Measurements from ENCODE around the gene C1GALT1. TPM values are rescaled to one million over a fixed set of nuclear protein-coding genes. Genes with fewer than 3 reads are reported as not detected.
"Not testable (repeated sequence)": the region's sequence is repeated elsewhere in the genome, so short reads cannot be mapped to it uniquely, and the experiment has no call there.

Gene C1GALT1
- total RNA-seq, 4 donors from 2014 or later = 17.6 to 38.3 (median 30.8) TPM

DNA sequence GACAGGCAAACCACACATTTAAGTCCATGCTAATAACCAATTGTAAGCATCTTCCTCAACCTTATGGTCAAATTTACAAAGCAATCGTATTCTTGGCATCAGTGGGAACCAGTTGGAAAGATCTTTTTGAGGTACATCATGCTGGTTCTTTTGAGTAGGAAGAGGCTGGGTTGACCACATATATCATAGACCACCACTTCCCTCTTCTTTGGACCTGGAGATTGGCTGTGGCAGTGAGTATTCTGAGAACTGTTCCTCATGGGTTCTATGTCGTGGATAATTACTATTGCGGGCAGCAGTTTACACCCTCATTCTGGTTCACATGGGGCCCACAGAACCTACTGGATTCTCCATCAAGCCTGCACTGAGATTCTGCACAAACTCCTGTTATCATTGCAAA, 35.5 kb upstream of the C1GALT1 start:
- DNase-seq (ENCODE audit: low spot score) (no peak), ATAC-seq (ENCODE audit: low FRiP score) (no peak)
- TF ChIP-seq, protein P1, sequence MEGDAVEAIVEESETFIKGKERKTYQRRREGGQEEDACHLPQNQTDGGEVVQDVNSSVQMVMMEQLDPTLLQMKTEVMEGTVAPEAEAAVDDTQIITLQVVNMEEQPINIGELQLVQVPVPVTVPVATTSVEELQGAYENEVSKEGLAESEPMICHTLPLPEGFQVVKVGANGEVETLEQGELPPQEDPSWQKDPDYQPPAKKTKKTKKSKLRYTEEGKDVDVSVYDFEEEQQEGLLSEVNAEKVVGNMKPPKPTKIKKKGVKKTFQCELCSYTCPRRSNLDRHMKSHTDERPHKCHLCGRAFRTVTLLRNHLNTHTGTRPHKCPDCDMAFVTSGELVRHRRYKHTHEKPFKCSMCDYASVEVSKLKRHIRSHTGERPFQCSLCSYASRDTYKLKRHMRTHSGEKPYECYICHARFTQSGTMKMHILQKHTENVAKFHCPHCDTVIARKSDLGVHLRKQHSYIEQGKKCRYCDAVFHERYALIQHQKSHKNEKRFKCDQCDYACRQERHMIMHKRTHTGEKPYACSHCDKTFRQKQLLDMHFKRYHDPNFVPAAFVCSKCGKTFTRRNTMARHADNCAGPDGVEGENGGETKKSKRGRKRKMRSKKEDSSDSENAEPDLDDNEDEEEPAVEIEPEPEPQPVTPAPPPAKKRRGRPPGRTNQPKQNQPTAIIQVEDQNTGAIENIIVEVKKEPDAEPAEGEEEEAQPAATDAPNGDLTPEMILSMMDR (IDR thresholded peaks at IDR 0.05) = no peak

DNA sequence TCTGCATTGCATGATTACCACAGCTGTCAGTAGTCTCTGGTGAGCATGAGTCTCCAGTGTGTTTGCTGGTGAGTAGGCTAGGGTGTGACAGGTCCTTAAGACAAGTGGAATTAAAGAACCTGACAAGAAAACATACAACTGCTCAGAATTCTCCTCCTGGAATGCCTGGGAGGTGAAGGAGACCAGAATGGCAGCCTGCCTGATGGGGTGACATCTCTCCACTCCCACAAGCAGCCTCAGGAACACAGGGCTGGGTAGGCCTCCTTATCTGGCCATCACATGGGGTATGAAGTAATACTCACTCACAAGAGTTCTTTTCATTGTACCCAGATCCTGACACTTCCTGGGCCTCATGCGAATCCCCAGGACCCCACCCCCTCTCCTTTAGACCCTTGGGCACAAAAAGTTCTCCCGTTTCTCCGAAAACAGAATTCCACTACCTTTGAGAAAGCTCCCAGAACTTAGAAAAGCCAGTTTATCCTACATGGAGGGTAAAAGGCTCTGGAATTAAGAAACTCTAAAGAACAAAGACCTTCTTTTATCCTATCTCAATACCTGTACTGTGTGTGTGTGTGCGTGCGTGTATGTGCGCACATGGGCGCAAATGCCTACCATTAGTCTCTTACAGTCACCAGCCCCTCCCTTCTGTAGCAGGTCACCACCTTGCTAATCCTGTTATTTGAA, 33.4 kb upstream of the C1GALT1 start:
- no peak for ATAC-seq (ENCODE audit: low FRiP score)

DNA sequence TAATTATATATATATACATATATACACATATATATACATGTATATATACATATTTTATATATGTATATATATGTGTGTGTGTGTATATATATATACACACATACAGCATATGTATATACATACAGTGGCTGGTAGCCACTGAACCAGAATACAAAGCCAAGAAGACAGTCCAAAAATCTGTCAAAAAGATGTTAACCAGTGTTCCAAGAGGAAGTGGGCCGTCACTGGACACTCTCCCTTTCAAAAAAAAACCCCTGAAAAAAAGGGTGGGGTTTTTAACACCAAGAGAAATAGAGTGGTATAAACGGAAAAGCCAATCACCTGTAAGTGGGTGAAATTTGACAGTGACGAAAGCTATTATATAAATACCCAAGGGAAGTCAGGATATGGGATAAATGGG, 31.1 kb upstream of the C1GALT1 start:
- TF ChIP-seq, protein P1 (IDR thresholded peaks at IDR 0.05) = no peak
- ATAC-seq (ENCODE audit: low FRiP score) (no peak), DNase-seq (ENCODE audit: low spot score) (no peak)

More for the DNA sequence above, 33.4 kb upstream of the C1GALT1 start:
- TF ChIP-seq, protein P1 (IDR thresholded peaks at IDR 0.05) = no peak
- DNase-seq (ENCODE audit: low spot score) = no peak

DNA sequence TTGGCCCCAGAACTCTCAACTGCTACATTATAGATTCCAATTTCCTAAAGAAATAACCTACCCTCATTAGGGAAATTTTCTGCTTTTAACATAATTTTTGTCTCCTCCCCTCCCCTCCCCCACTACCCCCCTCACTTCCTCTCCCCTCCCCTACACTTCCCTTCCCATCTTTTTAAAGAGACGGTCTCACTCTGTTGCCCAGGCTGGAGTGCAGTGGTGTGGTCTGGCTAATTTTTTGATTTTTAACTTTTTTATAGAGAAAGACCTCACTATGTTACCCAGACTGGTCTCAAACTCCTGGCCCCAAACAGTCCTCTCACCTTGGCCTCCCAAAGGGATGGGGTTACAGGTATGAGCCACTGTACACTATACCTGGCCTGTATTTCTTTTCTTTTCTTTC, 30.5 kb upstream of the C1GALT1 start:
- DNase-seq (ENCODE audit: low spot score) (no peak), ATAC-seq (ENCODE audit: low FRiP score) (no peak)
- TF ChIP-seq, protein P1 (IDR thresholded peaks at IDR 0.05) = no peak

DNA sequence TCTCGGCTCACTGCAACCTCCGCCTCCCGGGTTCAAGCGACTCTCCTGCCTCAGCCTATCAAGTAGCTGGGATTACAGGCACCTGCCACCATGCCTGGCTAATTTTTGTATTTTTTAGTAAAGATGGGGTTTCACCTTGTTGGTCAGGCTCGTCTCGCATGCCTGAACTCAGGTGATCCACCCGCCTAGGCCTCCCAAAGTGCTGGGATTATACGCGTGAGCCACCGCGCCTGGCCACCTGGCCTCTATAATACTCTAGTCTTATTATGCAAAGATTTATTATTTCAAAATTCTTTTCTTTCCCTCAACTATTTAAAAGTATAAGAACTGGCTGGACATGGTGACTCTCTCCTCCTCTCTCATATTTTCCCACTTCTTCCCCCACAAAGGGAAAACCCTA, 30.0 kb upstream of the C1GALT1 start:
- ATAC-seq (ENCODE audit: low FRiP score) (no peak), DNase-seq (ENCODE audit: low spot score) (no peak)

DNA sequence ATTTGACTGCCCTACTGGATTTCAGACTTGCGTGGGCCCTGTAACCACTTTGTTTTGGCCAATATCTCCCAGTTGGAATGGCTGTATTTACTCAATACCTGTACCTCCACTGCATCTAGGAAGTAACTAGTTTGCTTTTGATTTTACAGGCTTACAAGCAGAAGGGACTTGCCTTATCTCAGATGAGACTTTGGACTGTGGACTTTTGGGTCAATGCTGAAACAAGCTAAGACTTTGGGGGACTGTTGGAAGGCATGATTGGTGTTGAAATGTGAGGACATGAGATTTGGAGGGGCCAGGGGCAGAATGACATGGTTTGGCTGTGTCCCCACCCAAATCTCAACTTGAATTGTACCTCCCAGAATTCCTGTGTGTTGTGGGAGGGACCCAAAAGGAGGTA, 28.0 kb upstream of the C1GALT1 start:
- not testable (repeated sequence) for DNase-seq (ENCODE audit: low spot score); ATAC-seq (ENCODE audit: low FRiP score)

More for the DNA sequence above, 30.0 kb upstream of the C1GALT1 start:
- TF ChIP-seq, protein P1 (IDR thresholded peaks at IDR 0.05) = no peak

DNA sequence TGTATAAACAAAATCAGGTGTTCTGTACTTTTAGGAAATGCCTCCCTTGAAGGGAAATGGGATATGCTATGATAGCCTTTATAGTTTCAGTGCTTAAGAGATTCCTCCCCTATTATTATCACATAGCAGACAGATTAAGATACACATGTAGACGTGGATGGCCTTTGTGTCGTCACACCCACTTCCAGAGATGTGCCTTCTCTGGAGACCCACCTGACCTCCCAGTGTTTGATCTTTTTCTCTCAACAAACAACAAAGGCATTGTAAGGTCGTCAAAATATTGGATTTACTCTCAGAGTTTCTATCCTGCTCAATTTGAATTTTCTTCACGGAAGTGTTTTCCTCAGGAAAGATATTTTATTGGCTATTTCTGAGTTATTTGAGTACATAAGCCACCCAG, 25.7 kb upstream of the C1GALT1 start:
- no peak for ATAC-seq (ENCODE audit: low FRiP score)
- TF ChIP-seq, protein P1 (IDR thresholded peaks at IDR 0.05) = no peak
- no peak for DNase-seq (ENCODE audit: low spot score)
